Right lobe of liver (tissue), 6 donors: ENCODE results near the gene LPAR3. TPM values are rescaled to one million over a fixed set of nuclear protein-coding genes. Genes with fewer than 3 reads are reported as not detected.

Experiments used
- ATAC-seq, 4 donors: fragments of 200-7000 bp; cut with Tn5 transposase; one replicate each; pipeline ENCODE4 v1.9.1; 2020; ENCODE audit warnings: mild to moderate bottlenecking in 4 of 4, moderate library complexity in 4 of 4
- DNase-seq, 3 donors: peaks; one replicate each; pipeline ENCODE4 v3.0.0-alpha.2; 2020
- H3K27ac ChIP-seq, 3 donors: fragments of 200-600 bp; one replicate each; pipeline ENCODE4 v1.8.0; 2022
- H3K27me3 ChIP-seq, 2 donors: fragments of 200-600 bp; one replicate each; pipeline ENCODE4 v1.8.0; 2022
- H3K36me3 ChIP-seq, 4 donors: fragments of 200-600 bp; sonication (generic) in 1 of 4; one replicate each; pipeline versions ENCODE4 v1.5.1 to v1.8.0; 2017 to 2022; ENCODE audit warnings: control low read depth in 1 of 4
- H3K4me1 ChIP-seq, 4 donors: fragments of 200-600 bp; sonication (generic) in 1 of 4; one replicate each; pipeline versions ENCODE4 v1.5.1 to v1.8.0; 2017 to 2022; ENCODE audit warnings: control low read depth in 1 of 4
- H3K4me3 ChIP-seq, 3 donors: fragments of 200-600 bp; one replicate each; pipeline ENCODE4 v1.8.0; 2022
- H3K9me3 ChIP-seq, 4 donors: fragments of 200-600 bp; sonication (generic) in 1 of 4; one replicate each; pipeline versions ENCODE4 v1.5.1 to v1.8.0; 2017 to 2022; ENCODE audit warnings: control low read depth in 1 of 4
- POLR2A ChIP-seq: fragments of 450-650 bp; IDR thresholded peaks from one replicate; pipeline ENCODE4 v1.6.1; 2017; ENCODE audit warnings: antibody characterized with exemption, mild to moderate bottlenecking
- WGBS: methylation state at CpG from one replicate; pipeline ENCODE4 v1.1.6; 2018; ENCODE audit warnings: low coverage, low lambda C conversion rate; ENCODE audit not compliant: insufficient coverage; ENCODE audit errors: missing lambda C conversion rate; 5-methylcytosine and 5-hydroxymethylcytosine counted together
- intact Hi-C, 2 donors: fragments of 100-400 bp; cut with DNase I; formaldehyde crosslinking; loops; one replicate each; pipeline versions ENCODE4 v1.11.2 to v1.14.1; 2022
- total RNA-seq, 6 experiments: library from RNA; depleted of rRNA in 2 of 6; stranded (reverse); fragments of >200 nt in 2 of 6; fragmentation: NEBNext Ultra II Directional in 3 of 6; extraction: Animal tissue kit (Norgen Biotek cat#: 25700) in 3 of 6; gene quantifications; one replicate each; pipeline versions ENCODE4 v1.1.0 to v1.2.4, GENCODE V29; 2016 to 2023
- TF ChIP-seq, protein P1 (sequence below), 4 donors: fragments of 200-600 bp in 3 of 4; fragments of 450-650 bp in 1 of 4; IDR thresholded peaks; one replicate each; pipeline versions ENCODE4 v1.5.1 to v1.8.0; 2016 to 2022; ENCODE audit warnings: antibody characterized with exemption in 4 of 4, mild to moderate bottlenecking in 2 of 4
- donor health status: DM: no; HTN: yes; CAD: no.
- donor health status: DM: no; HTN: no; CAD: no.
- donor health status: DM: no; HTN: no; CAD: no.
- donor health status: DM: no; HTN: yes; CAD: no.
- donor health status: DM: no; HTN: yes; CAD: no.

Gene LPAR3
- total RNA-seq, 6 experiments from 2014 or later = 0.31 TPM; not detected in 5

DNA sequence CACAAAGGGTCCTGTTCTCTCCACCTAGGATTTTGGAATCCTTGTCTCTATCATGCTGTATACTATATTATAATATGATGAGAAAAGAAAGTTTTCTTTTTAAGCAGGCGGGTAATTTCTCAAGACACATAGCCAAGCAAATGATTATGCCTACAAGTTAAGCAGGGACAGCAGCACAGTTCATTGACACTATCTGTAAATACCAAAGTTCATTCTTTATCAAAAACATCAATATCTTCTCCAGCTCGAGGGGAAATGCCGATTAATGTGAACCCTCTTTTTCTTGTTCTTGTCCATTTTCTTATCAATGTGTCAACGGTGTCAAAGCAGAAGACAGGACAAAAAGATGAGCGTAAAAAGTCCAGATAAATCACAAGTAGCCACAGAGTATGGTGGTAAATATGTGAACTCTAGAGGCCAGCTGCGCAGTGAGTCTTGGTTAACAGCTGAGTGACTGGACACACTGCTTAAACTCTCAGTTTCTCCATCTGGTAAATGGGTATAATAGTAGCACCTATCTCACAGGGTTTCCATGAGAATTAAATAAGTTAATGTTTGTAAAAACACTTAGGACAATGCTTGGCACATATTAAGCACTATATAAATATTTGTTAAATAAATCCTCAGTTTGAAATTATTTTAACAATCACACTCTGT, 30.9 kb downstream of the LPAR3 start:
- TF ChIP-seq, protein P1, sequence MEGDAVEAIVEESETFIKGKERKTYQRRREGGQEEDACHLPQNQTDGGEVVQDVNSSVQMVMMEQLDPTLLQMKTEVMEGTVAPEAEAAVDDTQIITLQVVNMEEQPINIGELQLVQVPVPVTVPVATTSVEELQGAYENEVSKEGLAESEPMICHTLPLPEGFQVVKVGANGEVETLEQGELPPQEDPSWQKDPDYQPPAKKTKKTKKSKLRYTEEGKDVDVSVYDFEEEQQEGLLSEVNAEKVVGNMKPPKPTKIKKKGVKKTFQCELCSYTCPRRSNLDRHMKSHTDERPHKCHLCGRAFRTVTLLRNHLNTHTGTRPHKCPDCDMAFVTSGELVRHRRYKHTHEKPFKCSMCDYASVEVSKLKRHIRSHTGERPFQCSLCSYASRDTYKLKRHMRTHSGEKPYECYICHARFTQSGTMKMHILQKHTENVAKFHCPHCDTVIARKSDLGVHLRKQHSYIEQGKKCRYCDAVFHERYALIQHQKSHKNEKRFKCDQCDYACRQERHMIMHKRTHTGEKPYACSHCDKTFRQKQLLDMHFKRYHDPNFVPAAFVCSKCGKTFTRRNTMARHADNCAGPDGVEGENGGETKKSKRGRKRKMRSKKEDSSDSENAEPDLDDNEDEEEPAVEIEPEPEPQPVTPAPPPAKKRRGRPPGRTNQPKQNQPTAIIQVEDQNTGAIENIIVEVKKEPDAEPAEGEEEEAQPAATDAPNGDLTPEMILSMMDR (IDR thresholded peaks at IDR 0.05) = no peak
- no peak for TF ChIP-seq POLR2A
- 14% methylated on average over 6 of the region's 6 CpGs for WGBS
- ATAC-seq = peak; percentile 50 to 62 (median 59)

DNA sequence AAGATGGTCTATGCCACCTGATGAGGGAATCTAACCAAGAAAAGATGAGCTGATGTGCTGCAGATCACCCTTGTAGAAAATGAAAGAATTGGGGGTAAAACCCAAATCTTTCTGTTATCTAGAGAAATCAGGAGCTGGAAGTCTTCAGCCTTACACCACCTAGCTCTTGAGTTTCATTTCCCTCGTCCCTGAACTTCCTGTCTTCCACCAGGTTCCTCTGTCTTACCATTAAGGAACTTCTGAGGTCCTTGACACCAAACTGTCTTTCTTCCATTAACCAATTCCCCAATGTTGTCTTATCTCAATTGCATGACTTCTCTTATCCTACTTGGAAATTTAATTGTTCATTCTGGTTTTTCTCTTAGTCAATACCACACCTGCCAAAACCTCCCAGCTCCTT, 31.5 kb downstream of the LPAR3 start:
- peak in 1 of 4 donors; percentile 20 for ATAC-seq
- 27% methylated on average over 1 of the region's 1 CpG for WGBS
- TF ChIP-seq, protein P1 (IDR thresholded peaks at IDR 0.05) = no peak
- TF ChIP-seq POLR2A = no peak

More for the DNA sequence above, 30.9 kb downstream of the LPAR3 start:
- H3K27ac ChIP-seq = no peak overlapping the region
- no peaks in the 10 kb centered on the region for H3K27me3 ChIP-seq
- H3K36me3 ChIP-seq = no peaks in the 10 kb centered on the region
- peaks cover 0 to 8% (median 3%) of the 10 kb centered on the region in 4 donors for H3K4me1 ChIP-seq
- no peak overlapping the region for H3K4me3 ChIP-seq
- intact Hi-C loops = no loop called here
- no peak for DNase-seq
- no peaks in the 10 kb centered on the region for H3K9me3 ChIP-seq

DNA sequence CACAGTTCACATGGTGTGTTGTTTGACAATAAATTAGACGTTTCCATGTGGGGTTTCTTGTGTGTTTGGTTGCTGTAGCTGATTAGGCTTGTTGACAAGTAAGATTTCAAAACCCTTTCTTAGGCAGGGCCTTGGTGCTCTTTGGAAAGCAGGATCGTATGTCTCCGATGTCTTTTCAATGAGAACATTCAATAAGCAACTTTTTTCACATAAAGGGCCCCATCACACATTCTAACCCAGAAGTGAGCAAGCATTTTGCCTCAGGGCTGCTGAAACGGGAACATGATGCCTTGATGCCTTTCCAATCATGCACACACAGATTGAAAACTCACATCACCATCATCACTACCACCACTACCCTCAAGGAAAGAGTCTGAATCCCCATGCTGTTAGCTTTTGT, 33.1 kb downstream of the LPAR3 start:
- Histone ChIP-seq H3K27ac (no peak overlapping the region), H3K4me3 (no peak overlapping the region), H3K27me3 (no peaks in the 10 kb centered on the region), H3K36me3 (no peaks in the 10 kb centered on the region), H3K9me3 (no peaks in the 10 kb centered on the region), H3K4me1 (peaks cover 0 to 8% (median 3%) of the 10 kb centered on the region in 4 donors)
- intact Hi-C loops = no loop called here
- no peak for ATAC-seq
- no peak for TF ChIP-seq POLR2A
- WGBS = 51% methylated on average over 3 of the region's 4 CpGs
- no peak for DNase-seq

More for the DNA sequence above, 31.5 kb downstream of the LPAR3 start:
- intact Hi-C loops = no loop called here
- Histone ChIP-seq H3K36me3 (no peaks in the 10 kb centered on the region), H3K27me3 (no peaks in the 10 kb centered on the region), H3K4me1 (peaks cover 0 to 8% (median 3%) of the 10 kb centered on the region in 4 donors), H3K9me3 (no peaks in the 10 kb centered on the region), H3K27ac (no peak overlapping the region), H3K4me3 (no peak overlapping the region)
- DNase-seq = no peak

DNA sequence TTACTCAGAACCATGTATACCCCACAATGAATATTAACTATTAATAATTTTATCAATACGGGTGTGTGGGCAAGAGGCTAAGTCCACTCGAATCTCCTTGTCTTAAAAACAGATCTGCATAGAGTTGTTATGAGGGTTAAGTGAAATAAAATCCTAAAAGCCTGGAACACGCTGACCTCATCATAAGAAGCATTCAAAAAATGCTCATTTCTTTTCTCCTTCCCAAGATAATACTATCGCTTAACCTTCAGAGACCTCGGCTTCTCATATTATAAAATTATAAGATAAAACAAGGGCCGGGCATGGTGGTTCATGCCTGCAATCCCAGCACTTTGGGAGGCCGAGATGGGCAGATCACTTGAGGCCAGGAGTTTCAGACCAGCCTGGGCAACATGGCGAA, 35.1 kb downstream of the LPAR3 start:
- Histone ChIP-seq H3K27me3 (no peaks in the 10 kb centered on the region), H3K9me3 (no peaks in the 10 kb centered on the region), H3K4me1 (peaks cover 0 to 8% (median 3%) of the 10 kb centered on the region in 4 donors), H3K36me3 (no peaks in the 10 kb centered on the region), H3K4me3 (no peak overlapping the region), H3K27ac (no peak overlapping the region)
- TF ChIP-seq, protein P1 (IDR thresholded peaks at IDR 0.05) = no peak
- no peak for TF ChIP-seq POLR2A
- intact Hi-C loops = no loop called here
- DNase-seq (no peak), ATAC-seq (no peak)
- 92% methylated on average over 5 of the region's 8 CpGs for WGBS

DNA sequence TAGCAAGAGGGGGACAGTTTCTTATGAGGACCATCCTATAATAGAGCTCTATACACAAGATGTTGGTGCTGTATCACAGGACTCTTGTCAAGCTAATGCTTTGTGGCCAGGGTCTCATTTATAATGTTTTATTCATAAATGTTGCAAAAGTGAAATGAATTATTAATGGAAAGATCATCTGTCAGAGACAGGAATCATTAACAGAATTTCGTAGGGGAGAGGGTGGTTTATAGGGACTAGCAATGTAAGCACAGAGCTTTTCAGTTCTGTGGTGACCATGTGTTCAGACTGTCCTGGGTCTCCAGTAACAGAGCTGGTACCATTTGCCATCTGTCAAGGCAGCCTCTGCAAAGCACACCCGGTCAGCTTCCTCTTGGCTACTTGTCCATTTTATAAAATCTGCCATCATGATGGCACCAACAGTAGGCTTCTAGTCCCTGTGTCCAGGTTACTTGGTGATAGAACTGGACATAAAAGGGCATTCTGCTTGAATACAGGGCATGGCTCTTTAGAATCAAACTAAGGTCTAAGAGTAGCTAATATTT, 36.2 kb downstream of the LPAR3 start:
- Histone ChIP-seq H3K27me3 (no peaks in the 10 kb centered on the region), H3K4me1 (peaks cover 0 to 4% (median under 1%) of the 10 kb centered on the region in 4 donors), H3K36me3 (no peaks in the 10 kb centered on the region), H3K9me3 (no peaks in the 10 kb centered on the region), H3K27ac (no peak overlapping the region), H3K4me3 (no peak overlapping the region)
- DNase-seq (no peak), ATAC-seq (no peak)
- TF ChIP-seq, protein P1 (IDR thresholded peaks at IDR 0.05) = no peak
- no peak for TF ChIP-seq POLR2A
- WGBS = 80% methylated on average over 2 of the region's 2 CpGs
- intact Hi-C loops = no loop called here
